HG02610 (cell line): ENCODE results near the gene PSD.
A peak's percentile ranks its signal among the peaks of the same experiment; 100 is the strongest.

ENCODE experiments used
- ATAC-seq: cut with Tn5 transposase; IDR thresholded peaks from one replicate; pipeline ENCODE4 v1.9.1; 2021; ENCODE audit warnings: mild to moderate bottlenecking, moderate library complexity; ENCODE audit not compliant: unreplicated experiment

The PSD gene

DNA sequence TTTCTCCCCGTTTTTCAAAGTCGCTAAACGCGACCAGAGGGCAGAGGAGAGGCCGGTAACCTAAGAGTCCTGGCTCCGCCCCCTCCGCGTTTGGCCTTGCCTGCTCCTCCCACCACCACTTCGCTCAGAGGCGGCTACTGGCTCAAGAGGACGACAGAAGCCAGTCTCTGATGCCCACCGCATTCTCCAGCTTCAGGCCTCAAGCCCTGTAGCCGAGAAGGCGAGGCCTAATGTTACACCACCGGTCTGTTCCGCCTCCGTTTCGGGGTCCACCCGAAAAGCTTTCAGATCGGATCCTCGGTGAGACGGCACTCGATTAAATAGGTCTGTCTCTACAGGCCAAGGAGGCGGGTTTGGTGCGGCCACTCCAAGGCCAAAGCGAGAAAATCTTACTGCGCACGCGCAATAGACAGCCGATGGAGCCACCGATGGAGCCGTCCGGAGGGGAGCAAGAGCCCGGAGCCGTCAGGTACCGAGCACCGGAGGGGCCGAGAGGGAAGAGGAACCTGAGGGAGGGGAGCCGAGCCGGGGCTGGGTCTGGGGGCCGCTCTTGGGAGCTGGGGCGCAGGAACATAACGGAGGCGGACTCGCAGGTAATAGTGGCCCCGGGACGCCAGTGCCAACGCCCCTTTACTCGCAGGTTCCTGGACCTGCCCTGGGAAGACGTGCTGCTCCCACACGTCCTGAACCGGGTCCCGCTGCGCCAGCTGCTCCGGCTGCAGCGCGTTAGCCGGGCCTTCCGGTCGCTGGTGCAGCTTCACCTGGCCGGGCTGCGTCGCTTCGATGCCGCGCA, 2.3 kb upstream of the PSD start, which contains the start of gene FBXL15:
Gene FBXL15, plus strand, starts transcription at position 123 of the 793 bp plus-strand sequence. Its CDS starts 294 bp downstream, at position 417.
- peak; percentile 67 for ATAC-seq

DNA sequence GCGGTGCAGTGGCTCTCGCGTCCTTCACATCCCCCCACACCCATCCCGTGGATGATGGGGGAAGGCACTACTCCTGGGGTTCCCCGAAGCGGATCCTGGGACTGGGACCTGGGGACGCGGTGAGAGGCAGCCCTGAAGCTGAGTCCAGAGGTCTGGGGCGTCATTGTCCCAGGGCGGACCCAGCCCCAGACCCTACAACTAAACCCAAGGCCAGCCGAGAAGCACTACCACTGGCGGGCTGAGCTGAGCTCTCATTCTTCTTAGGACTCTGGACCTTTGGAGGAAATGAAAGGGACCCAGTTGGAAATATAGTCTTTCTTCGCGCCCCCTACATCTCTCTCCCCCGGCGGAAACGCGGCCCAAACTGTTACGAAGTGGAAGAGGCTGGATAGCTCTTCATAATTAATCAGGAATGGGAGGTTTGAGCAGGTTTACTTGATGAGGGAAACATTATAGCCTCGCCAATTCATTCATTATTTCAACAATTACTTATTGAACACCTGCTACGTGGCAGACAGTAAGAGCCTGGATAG, 1.7 kb upstream of the PSD start:
- ATAC-seq: no peak

DNA sequence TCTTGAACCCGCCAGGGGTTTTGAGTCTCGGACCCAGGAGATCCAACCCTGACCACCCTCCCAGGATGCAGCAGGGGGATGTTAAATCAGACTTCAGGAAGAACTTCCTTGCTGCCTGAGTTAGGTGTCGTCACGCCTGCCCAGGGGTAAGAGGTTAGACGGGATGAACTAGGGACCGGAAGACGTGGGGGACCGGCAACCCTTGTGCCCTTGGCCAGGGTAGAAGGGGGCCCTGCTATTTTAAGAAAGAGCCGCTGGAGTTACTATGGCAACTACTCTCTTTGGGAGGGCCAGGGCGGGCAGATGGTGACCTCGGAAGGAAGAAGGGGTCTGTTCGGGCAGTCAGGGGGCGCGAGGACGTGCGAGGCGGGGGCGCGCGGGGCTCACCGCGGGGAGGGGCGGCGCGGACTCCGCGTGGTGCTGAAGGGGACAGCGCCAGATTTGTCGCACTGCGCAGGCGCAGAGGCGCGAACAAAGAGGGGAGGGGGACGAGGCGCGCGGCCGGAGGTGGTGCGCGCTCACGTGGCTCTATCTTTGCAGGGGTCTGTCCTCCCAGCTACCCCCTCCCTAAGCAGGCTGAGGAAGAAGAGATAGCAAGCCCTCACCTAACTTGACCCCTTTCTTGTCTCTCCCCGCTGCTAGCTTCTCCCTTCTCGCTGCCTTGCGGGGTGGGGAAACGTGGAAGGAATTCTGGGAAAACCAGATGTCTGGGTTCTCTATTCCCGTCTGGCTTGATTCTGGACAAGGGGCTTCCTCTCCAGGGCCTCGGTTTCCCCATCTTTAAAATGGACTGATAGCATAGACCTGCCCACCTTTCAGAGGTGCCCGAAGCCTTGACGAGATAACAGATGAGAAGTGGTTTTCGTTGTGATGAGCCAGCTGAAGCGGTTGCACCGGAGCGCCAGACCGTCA, 940 bp upstream of the PSD start:
- ATAC-seq: no peak

DNA sequence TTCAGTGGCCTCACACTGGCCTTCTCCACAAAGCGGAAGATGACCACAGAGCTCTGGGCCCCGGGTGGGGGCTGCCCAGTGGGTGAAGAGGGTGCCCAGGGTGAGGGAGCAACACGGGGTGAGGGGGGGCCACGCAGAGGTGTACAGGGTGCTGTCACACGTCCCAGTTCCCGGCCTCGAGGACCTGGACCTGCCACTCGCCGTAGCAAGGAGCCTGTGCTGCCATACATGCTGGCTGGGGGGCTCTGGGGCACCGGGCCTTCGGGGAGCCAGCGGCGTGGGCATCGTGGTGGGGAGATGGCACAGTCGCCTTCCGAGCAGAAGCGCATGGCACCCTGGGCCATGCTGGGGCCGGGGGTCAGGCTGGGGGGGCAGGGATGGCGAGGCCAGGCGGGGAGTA, 1.9 kb downstream of the PSD start:
- ATAC-seq: no peak

DNA sequence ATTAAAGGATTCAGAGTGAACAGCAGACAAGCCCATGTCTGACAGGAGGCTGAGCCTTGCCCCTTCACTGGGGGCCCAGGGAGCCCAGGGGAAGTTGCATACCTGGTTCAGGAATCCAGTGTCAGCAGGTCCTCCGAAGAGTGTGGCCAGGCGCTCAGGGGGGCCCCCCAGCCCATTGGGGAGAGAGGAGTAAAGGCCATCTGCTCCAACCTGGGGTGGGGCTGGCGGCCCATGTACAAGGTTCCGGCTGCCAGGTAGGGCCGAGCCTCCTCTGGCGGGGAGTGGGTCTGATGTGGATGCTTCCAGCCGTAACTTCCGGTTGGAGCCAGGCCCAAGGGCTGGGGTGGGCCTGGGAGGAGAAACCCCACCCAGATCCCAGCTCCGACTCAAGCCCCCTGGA, 2.3 kb downstream of the PSD start:
- ATAC-seq: no peak

DNA sequence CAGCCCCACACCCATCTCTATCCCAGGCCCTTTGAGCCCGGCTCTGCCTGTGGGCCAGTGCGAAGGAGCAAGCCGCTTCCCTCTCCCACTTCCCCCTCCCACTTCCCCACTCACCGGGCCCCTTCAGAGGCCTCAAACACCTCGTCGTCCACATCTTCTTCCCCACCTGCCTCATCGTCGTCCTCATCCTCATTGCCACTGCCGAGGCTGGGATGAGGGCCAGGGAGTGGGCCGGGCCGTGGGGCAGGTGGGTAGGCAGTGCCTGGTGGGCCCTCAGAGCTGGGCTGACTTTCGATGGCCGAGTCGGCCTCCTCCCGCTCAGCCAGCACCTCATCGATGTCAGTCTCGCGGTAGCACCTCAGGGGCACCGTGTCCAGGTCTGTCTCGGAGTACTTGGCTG, 3.8 kb downstream of the PSD start:
- no peak for ATAC-seq

DNA sequence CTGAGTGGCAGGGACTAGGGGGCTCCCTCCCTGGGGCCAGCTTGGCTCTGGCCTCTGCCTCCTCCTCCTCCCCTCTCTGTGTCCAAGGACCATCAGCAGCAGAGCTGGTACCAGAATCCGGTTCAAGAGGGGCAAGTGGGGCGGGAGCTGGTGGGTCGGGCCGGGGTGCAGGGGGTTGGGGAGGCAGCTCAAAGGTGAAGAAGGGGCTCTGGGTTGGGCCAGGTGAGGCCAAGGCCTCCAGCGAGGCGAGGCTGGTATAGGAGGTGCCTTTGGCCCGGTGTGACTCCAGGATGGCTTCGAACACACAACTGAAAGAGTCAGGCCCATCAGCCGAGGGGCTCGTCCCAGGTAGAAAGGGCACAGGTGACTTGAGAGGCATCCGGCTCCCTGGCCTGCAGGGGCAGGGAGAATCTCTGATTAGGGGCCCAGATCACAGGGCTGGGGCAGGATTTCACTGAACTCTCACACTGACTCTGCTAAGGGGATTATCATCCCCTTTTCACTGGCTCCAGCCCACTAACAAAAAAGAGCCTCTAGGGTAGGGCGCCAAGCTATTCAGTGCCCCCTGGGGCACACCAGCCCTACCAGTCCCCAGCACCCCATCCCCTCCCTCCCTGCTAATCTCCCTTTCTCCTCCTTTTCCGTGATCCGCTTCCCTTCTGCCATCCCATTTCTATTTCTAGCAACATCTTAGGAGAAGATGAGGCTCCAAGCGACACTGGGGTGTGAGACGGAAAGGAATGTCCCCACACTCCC, 4.6 kb downstream of the PSD start:
- no peak for ATAC-seq

DNA sequence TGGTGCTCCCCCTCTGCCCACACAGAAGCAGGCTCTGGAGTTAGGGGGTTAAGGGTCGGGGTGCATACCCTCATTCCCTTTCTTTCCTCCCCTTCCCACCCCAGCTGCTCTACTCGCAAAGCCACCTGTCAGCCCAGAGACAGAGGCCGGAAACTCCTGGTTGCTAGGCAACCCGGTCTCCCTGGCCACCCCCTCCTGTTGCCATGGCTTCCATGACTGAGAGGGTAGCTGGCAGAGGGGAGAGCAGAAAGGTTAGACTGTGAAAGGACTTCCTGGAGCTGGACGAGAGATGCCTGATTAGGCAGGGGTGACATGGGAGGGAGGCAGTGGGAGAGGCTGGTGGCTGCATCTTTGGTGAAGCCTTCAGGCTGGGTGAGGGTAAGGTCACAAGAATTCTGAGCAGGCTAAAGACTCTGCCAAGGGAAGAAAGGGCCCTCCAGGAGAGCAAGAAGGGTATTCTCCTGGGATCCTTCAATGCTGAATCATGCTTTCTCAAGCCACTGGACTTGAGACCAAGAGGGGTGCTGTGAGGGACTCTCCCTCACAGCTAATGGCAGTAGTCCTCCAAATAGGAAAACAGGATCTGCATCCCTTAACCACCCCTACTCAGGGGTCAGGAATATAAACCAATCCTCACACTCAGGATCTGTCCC, 5.4 kb downstream of the PSD start:
- ATAC-seq: peak; percentile 31

DNA sequence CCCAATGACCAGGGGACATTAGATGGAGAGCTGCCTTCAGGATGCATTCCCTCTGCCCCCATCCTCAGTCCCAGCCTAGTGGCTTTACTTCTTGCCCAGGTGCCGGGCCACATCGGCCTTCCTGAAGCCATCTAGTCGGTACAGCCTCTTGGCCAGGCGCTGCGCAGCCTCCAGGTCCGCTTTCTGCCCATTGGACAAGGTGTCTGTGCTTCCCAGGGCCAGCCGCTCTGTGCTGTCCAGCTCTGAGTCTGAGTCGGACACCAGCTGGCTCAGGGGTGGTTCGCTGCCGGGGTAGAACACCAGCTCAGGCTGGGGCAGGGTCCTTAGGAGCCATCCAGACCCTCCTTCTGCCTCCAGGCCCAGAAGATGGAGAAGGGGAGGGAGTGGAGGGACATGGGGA, 6.3 kb downstream of the PSD start:
- ATAC-seq: no peak

DNA sequence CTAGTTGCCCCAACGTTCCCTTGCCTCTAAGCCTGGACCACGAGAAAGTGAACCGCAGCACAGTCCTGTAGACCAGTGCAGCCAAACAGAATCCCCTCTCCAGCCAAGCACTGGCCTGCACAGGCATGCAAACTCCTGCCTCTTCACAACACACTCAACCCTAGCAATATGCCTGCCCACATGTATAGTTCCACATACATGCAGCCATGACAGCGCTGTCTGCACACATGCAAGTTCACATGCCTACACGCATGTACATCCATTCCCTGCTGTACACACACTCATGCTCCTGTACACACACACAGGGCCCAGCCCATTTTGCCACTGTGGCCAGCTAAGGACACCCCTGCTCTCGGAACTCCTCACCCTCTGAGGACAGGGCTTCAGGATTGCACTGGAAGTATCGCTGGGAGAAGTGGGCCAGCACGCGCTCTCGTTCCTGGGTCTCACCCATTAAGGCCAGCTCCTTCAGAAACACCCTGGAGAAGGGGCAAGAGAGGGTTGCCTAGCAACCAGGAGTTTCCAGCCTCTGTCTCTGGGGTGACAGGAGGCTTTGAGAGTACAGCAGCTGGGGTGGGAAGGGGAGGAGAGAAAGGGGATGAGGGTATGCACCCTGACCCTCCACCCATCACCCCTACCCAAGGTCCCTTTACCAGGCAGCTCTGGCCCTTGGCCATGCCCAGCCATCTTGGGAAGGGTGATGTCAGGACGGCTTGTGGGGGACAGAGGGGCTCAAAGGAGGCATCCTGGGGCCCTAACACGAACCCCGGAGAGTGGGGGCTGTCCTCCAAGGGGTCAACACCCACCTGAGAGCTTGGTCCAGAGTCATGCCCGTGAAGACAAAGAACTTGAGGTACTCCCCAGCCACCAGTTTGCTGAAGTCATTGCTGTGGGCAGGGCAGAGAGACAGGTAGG, 7.0 kb downstream of the PSD start:
- ATAC-seq: no peak

DNA sequence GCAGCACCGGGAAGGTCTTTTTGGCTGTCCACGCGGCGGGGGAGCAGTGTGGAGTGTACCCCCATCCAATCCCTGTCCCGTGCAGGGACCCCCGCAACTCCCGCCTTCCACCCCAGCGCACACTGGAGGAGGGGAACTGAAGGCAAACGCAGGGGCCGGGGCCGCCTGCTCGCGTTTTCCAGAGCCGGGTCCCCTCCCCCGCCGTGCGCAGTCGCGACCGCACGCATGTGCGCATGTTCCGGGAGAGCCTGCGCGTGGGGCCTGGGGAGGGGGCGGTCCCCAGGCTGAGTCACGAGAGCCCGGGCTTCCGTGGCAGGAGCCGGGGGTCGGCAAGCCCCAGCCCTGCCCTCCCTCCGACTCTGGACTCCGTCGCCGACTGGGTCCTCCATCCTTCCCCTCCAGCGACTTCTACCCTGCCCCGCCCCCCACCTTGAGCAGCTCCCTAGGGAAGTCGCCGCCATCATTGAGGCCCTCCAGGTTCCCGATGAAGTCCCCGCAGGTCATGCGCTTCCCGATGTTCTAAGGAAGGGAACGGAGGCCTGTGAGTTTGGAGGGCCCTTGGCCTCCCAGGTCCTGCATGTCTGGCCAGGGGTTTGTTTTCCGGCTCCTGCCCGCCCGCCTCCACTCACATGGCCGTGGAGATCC, 8.0 kb downstream of the PSD start:
- ATAC-seq: no peak

DNA sequence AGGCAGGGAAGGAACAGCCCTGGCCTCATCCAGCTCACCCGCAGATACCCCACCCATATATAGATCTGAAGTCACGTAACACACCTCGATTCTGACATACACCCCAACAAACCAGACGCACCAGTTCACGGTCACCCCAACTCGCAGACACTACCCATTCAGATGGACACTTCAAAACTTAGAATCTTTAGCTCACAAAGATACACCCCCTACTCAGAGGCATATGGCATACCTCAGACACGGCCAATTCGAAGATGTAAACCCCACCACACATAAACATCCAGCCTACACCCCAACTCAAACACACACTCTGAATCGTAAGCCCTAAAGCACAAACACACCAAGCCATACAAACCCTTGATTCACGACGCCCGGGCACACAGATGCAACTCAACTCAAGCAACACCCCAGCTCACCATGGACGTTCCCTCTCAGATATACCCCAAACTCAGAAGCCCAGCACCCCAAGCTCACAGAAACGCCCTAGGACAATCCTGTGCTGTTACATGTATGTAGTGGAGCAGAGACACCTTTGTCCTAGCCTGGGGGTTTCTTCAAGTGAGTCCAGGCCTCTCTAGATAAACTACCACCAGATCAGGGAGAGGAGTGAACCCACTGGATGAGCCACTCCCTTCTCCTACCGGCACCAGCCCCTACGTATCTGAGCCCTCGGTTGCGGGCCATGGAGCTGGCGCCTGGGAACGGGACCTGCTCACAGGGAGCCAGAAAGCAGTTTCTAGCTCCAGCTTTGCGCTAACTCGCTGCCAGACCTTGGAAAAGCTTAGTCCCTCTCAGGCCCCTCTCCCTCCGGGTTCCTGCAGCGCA, 8.8 kb downstream of the PSD start:
- no peak for ATAC-seq

DNA sequence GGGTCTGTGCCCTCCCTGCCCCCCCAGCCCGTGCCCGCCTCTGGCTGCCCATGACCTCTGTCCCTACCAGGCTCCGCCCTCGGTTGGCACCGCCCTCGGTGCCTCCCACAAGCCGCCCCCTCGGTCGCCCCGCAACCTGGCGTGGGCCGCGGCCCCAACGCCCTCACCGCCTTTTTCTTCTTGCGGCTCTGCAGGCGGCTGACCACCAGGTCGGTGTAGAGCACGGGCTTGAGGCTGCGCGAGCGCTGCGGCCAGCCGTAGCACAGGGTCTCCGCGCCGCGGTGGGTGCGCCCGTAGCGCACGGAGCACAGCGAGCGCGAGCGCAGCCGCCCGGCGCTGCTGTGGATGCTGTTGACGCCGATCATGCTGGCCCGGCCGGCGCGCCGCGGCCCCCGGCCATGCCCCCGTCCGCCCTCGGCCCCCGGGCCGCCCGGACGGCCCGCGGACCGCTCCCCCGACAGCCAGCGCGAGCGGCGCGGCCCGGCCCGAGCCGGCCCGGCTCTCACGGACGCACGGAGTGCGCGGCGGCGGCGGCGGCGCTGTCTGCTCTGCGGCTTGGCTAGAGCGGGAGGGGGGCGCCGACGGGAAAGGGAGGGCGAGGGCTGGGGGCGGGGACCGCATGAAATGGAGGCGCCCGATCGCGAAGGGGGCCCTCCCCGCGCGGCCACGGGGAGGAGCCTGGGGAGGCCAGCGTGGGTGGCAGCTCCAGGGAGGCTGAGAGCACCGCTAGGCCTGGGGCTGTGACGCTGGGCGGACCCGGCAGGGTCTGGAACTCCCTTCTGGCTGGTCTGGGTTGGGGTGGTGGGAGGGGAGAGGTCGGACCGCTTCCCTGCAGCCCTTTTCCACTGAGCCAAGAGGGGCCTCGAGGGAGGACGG, 9.6 kb downstream of the PSD start:
- ATAC-seq: no peak

DNA sequence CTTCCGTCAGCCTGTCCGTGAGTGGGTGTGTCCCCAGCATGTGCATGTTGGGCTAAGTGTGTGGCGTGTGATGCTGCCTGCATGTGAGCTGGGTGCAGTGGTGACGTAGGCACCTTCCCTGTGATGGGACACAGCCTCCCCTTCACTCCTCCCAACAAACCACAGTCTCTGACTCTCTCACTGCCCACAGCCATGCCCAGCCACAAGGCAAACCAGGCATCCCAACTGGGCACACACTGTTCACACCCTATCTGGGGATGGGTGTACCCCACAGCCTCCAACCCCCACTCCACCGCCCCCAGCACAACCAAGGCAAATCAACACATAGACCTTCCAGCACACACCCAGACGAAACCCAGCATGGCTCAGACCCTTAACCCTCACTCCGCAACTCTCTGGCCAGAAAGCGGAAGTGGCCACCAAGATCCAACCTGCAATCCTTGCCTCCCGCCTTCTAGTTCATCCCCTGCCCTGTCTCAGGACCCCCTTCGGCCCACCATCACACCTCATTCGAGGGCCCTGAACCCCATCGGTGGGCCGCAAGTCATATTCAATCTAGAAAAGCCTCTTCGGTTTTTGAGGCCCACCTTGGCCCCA, 10.4 kb downstream of the PSD start:
- ATAC-seq: no peak

DNA sequence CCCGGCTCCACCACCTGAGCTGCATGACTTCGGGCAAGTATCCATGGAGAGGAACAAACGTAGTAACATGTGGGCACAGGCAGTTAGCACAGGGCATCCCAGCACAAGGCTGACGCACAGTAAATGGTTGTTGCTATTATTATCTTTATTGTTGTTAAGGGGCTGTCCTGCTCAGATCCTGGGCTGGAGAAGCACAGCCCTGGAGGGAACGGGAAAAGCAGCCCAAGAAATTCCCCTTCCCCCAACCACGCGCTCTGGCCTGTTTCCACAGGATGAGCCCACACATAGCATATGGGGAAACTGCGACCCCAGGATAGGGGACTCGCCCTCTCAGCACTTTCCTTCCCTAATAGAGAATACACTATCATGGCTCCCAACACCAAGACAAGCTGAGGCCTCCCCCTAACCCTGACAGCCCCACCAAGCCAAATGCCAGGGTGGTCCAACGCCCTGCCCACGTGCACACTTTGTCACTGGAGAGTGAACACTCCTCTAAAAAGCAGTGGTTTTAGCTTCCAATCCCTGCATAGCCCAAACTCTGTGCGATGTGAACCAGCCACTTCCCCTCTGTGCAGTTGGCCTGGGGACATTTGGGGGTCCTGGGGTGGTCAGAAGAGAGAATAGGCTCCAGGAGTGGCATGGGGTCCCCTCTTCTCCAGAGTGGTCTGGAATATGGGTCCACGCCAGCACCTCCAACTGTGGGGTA, 11.0 kb downstream of the PSD start:
- ATAC-seq: no peak

DNA sequence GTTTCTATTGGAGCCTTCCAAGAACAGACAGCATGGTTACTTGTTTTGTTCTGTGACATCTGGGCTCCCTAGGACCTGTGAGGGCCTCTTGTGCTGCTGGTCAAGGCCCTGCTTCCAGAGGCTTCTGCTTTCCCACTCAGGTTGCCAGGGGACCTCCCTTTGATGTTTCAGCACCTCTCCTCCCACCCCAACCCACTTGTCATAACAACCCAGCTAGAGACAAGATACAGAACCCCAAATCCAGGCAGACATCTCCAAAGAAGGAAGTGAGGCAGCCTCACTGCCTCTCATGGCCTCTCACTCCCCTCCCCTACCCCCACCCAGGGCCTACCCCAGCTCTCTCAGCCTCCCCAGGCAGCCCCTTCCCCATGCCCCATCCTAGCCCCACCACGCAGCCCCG, 11.8 kb downstream of the PSD start:
- no peak for ATAC-seq
